Brain microvascular endothelial cell (primary cell): ENCODE results near the gene KLHL41.
A peak's percentile ranks its signal among the peaks of the same experiment; 100 is the strongest.

Source experiments
- DNase-seq: peaks from one replicate; pipeline ENCODE4 v3.0.0-alpha.2; 2020
- H3K27ac ChIP-seq: fragments of 250-450 bp; sonication (Bioruptor Pico); 2 replicates; pipeline ENCODE4 v1.5.1; 2020; ENCODE audit warnings: mild to moderate bottlenecking, moderate library complexity
- H3K27me3 ChIP-seq: fragments of 250-450 bp; sonication (Bioruptor Pico); replicated peaks from 2 replicates; pipeline ENCODE4 v1.5.1; 2020; ENCODE audit warnings: mild to moderate bottlenecking
- H3K36me3 ChIP-seq: fragments of 250-450 bp; sonication (Bioruptor Pico); replicated peaks from 2 replicates; pipeline ENCODE4 v1.5.1; 2020; ENCODE audit warnings: mild to moderate bottlenecking
- H3K4me3 ChIP-seq: 2 replicates; pipeline ENCODE4 v1.5.1; 2011; ENCODE audit warnings: low read depth, mild to moderate bottlenecking, control low read depth, low read length, moderate library complexity
- CTCF ChIP-seq: IDR thresholded peaks from 2 replicates; pipeline ENCODE4 v1.5.1; 2011; ENCODE audit warnings: low read depth, mild to moderate bottlenecking, moderate library complexity, low read length, control low read depth, inconsistent platforms; ENCODE audit errors: missing control alignments
- in situ Hi-C: cut with HindIII; loops from 2 replicates; pipeline ENCODE4 v1.10.0; 2017; ENCODE audit warnings: low sequenced_read_pairs, low pct_ligation_motif_present

The KLHL41 gene

GRCh38 chr2:169491378-169491777, 18.1 kb upstream of the KLHL41 start:
- H3K4me3 ChIP-seq = no peak overlapping the region
- no peak overlapping the region for H3K27ac ChIP-seq
- no peaks in the 10 kb centered on the region for H3K27me3 ChIP-seq
- no peaks in the 10 kb centered on the region for H3K36me3 ChIP-seq
- no peak for DNase-seq
- in situ Hi-C loops = no loop called here
- TF ChIP-seq CTCF = no peak

GRCh38 chr2:169493360-169493759, 16.1 kb upstream of the KLHL41 start:
- Histone ChIP-seq H3K36me3 (no peaks in the 10 kb centered on the region), H3K27me3 (no peaks in the 10 kb centered on the region), H3K27ac (no peak overlapping the region), H3K4me3 (no peak overlapping the region)
- TF ChIP-seq CTCF = no peak
- in situ Hi-C loops = no loop called here
- no peak for DNase-seq

DNA sequence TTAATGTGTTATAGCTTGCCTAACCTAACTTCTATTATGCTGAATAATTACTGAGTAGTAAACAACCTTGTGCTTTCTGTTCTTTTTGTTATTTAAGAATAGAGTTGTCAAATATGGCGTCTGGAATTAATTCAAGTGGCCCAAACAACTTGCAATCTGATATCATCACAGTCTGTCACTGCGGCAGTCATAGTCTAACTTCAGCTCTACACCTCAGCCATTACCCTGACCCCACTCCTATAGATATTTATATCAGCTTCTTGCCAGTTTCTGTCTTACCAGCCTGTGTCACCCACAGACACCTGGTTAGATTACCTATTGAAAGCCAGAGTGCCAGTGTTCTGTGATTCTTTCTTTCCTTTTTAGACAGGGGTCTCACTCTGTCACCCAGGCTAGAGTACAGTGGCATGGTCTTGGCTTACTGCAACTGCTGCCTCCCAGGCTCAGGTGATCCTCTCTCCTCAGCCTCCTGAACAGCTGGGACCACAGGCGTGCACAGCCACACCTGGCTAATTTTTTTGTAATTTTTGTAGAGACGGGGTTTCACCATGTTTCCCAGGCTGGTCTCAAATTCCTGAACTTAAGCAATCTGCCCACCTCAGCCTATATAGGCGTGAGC, 14.1 kb upstream of the KLHL41 start:
- Histone ChIP-seq H3K4me3 (no peak overlapping the region), H3K27ac (no peak overlapping the region), H3K27me3 (no peaks in the 10 kb centered on the region), H3K36me3 (no peaks in the 10 kb centered on the region)
- DNase-seq = no peak
- in situ Hi-C loops = no loop called here
- no peak for TF ChIP-seq CTCF

DNA sequence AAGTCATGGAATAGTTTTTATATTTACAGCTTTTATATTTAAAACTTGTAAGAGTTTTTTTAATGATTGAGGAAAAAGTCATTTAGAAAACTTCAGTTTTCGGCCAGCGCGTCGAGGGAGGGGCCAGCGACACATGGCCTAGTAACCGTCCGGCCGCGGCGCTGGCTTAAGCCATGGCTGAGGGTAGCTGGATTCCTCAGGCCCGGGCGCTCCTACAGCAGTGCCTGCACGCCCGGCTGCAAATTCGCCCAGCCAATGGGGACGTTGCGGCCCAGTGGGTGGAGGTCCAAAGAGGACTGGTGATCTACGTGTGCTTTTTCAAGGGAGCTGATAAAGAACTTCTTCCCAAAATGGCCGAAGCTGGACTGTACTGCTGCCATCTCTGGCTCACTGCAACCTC, 4.9 kb upstream of the KLHL41 start:
- H3K27me3 ChIP-seq = no peaks in the 10 kb centered on the region
- in situ Hi-C loops = no loop called here
- H3K36me3 ChIP-seq = no peaks in the 10 kb centered on the region
- H3K4me3 ChIP-seq = no peak overlapping the region
- H3K27ac ChIP-seq = no peak overlapping the region
- TF ChIP-seq CTCF = no peak
- no peak for DNase-seq

- in situ Hi-C loops = no loop called here
- H3K4me3 ChIP-seq = no peak overlapping the region
- H3K27me3 ChIP-seq = no peaks in the 10 kb centered on the region
- peak overlapping the region; percentile 18 for H3K27ac ChIP-seq
- DNase-seq = no peak
- no peaks in the 10 kb centered on the region for H3K36me3 ChIP-seq
- TF ChIP-seq CTCF = no peak
These were observed 1.8 kb upstream of the KLHL41 start for GRCh38 chr2:169507698-169508097.

- no peak overlapping the region for H3K4me3 ChIP-seq
- no peaks in the 10 kb centered on the region for H3K27me3 ChIP-seq
- H3K27ac ChIP-seq = no peak overlapping the region
- no peak for DNase-seq
- in situ Hi-C loops = no loop called here
- no peak for TF ChIP-seq CTCF
- H3K36me3 ChIP-seq = no peaks in the 10 kb centered on the region
These were observed 453 bp downstream of the KLHL41 start for GRCh38 chr2:169509955-169510354.
